SH-SY5Y (cell line): Measurements from ENCODE around the gene NHLRC4.

Source experiments
- GATA2 ChIP-seq: IDR thresholded peaks from 2 replicates; pipeline ENCODE4 v1.6.1; 2011; ENCODE audit warnings: mild to moderate bottlenecking, low read depth, low read length
- GATA3 ChIP-seq: IDR thresholded peaks from 2 replicates; pipeline ENCODE4 v1.6.1; 2011; ENCODE audit warnings: low read depth, mild to moderate bottlenecking, low read length, moderate library complexity

- TF ChIP-seq GATA3 (no peak), GATA2 (no peak)
Measured at GRCh38 chr16:576197-576822, 9.5 kb downstream of the NHLRC4 start.
